GM10266 (cell line): Measurements from ENCODE around the gene NRXN2.

Source experiments
- DNase-seq: peaks from one replicate; pipeline ENCODE4 v3.0.0; 2012; ENCODE audit errors: extremely low spot score
- TF ChIP-seq, protein P1 (sequence below): IDR thresholded peaks from 2 replicates; pipeline ENCODE4 v1.5.1; 2012; ENCODE audit warnings: mild to moderate bottlenecking, low read depth; ENCODE audit not compliant: control insufficient read depth, insufficient read depth; ENCODE audit errors: missing control alignments

Gene NRXN2

GRCh38 chr11:64729851-64730382 lies 6.9 kb upstream of the NRXN2 start:
- TF ChIP-seq, protein P1, sequence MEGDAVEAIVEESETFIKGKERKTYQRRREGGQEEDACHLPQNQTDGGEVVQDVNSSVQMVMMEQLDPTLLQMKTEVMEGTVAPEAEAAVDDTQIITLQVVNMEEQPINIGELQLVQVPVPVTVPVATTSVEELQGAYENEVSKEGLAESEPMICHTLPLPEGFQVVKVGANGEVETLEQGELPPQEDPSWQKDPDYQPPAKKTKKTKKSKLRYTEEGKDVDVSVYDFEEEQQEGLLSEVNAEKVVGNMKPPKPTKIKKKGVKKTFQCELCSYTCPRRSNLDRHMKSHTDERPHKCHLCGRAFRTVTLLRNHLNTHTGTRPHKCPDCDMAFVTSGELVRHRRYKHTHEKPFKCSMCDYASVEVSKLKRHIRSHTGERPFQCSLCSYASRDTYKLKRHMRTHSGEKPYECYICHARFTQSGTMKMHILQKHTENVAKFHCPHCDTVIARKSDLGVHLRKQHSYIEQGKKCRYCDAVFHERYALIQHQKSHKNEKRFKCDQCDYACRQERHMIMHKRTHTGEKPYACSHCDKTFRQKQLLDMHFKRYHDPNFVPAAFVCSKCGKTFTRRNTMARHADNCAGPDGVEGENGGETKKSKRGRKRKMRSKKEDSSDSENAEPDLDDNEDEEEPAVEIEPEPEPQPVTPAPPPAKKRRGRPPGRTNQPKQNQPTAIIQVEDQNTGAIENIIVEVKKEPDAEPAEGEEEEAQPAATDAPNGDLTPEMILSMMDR, result no peak
- DNase-seq, result no peak

DNA sequence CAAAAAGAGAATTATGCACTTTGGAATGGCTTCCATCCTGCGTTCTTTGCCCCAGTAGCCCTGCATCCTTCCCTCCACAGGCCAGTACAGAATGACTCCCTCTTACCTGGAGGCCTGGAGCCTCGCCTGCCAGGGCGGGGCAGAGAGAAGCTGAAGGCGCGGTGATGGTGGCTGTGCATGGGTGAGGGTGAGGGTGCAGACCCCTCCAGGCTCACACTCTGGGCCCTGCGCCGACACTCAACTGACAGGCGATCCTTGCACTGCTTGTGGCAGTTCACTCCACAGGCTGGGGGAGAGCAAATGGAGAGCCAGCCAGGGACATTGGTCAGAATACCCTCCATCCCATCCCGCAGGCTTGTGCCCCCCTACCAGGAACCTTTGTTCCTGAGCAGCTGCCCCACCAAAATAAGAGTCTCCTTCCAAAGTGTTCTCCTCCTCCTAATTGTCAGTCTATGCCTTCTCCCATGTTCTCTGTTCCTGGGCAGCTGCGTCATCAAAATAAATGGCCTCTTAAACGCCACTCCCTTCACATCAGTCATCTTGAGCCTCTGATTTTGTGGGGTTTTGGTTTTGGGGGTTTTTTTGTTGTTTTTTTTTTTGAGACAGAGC lies 5.9 kb upstream of the NRXN2 start:
- TF ChIP-seq, protein P1, result no peak
- no peak for DNase-seq

DNA sequence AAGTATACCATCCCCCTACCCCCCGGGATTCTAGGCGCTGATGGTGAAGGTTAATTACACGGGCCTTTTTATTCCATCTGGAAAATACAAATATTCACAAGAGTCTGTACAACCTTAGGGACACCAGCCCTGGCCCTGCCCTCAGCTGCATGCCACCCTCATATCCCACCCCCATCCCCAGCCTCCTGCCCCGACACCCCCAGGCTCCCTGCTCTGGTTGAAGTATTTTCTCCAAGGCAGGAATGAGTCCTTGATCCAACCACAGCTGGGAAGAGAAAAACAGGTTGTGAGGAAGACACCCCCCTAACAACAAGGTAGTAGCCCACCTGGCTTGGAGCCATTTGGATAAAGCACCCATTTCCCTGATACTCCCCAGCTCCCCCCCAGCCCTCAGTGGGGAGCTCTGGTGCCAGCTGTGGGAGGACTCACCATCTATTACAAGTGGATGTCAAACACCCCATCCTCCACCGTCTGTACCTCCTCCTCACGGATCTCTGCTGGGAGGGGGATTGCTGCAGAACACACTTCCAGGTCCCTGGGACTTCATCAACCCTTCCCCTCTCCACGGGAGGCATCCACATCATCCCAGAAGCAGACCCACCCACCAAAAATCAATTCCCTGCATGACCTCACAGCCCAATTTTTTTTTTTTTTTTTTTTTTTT lies 4.0 kb upstream of the NRXN2 start:
- no peak for DNase-seq
- TF ChIP-seq, protein P1, result no peak

DNA sequence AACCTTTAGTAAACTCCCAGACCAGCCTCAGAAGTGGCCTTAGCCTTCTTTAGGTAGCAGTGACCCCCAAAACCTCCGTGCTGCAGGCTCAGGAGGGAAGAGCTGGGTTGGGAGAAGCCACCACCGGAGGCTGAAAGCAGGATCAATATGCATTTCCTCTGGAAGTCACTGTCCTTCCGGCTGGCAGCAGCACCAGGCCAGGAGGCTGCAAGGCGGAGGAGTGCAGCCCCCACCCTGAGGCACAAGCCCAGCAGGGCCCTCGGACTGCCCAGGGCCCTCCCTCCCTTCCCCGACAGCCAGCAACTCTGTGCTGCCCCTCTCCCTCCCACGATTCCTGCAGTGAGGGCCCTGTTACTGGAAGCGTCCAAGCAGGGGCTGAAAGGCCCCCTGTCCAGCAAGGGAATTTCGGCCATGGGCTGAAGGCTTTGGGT lies 3.2 kb upstream of the NRXN2 start:
- TF ChIP-seq, protein P1, result no peak

DNA sequence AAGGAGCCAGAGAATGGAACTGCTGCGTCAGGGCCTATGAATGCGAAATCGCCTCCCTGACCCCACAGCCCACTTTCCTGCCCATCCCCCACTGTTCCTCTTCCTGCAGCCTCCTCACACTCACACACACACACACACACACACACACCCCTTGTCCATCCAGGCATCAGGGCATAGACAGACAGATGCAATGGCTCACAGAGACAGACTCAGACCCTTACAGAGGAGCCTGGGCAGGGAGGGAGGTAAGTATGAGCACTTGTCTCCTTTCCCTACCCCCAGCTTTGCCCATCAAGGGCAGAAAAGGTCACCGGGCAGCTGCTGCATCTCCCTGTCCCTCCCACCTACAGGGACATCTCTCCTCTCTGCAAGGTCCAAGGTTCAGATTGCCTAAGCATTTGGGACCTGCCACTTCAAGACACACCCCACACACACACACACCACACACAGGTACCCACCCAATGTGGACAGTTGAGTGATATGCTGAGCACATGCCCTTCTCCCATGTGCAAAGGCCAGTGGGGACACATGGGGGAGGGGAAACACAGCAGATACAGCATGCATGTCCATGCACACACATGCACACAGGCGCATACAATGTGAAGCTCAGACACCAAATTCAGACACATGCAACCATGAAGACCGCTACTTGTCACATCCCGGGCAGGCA lies 2.0 kb upstream of the NRXN2 start:
- TF ChIP-seq, protein P1, result no peak
- no peak for DNase-seq

More for the DNA sequence above, 3.2 kb upstream of the NRXN2 start:
- DNase-seq, result no peak

DNA sequence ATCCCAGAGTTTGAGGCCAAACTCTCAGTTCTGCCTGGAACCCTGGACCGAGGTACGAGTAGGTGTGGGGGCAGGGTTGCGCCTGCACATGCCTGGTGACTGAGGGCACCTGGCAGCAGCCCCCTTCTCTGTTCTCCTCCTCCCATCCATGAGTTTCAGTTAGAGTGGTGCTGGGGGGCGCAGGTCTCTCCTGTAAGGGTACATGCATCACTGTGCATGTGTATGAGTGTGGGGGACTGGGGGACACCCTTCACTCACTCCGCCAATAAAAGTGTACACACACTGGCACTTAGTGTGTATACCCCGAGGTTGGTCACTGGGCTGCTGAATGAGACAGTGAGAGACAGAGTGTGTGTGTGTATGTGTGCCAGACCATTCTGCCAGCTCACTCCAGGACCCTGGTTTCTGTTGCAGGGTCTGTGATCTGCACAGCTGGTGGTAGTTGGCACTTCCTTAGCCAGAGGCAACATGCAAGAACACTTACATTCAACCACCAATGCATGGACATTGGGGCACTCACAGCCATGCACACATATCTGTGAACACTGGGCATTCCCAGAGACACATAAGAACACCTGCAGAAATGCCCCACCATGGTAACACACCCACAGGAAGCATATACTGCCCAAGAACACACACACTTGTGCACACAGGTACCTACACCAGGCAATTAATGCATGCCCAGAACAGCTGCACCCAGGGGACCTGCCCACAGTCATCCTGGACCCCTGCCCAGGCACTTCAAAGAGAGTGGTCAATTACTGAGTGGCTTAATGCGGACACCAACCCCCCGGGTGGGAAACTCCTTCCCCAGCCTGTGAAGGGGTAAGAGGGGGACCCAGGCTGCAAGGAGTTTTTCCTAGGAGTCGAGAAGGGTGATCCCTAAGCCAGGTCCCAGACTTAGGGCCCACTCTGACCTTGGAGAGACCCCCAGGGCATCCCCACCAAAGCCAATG lies 1.2 kb upstream of the NRXN2 start:
- no peak for DNase-seq
- TF ChIP-seq, protein P1, result no peak
